Choroid plexus epithelial cell (primary cell): ENCODE data around the gene OVOL1.

Source experiments
- DNase-seq: peaks from one replicate; pipeline ENCODE4 v3.0.0-alpha.2; 2010; ENCODE audit warnings: low read depth
- H3K4me3 ChIP-seq: 2 replicates; pipeline ENCODE4 v1.5.1; 2011; ENCODE audit warnings: low read depth, mild to moderate bottlenecking, control low read depth, low read length, moderate library complexity
- TF ChIP-seq, protein P1 (sequence below): conservative IDR thresholded peaks from 2 replicates; pipeline ENCODE4 v1.5.1; 2011; ENCODE audit warnings: low read depth, mild to moderate bottlenecking, control low read depth, inconsistent platforms, low read length, moderate library complexity

The OVOL1 gene

DNA sequence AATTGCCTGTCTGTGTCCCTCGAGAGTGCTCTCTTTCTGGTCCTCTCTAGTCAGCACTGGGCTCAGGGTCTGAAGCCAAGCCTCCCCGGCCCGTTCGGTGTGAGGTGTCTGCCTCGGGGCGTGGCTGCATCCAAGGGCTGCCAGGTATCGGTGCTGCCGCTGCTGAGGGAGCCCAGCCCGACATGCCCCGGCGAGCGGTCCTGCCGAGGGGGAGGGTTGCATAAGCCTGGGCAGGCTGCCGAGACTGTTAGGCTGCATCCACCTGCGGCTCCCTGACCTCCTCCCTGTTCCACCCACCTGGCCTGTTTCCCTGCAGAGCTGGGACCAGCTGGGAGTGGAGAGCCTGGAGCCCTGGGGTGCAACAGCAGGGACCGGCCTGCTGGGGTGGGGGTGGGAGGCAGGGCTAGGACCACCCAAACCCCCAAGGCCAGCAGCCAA is 6.3 kb downstream of the OVOL1 start:
- no peak for DNase-seq
- no peak overlapping the region for H3K4me3 ChIP-seq
- TF ChIP-seq, protein P1, sequence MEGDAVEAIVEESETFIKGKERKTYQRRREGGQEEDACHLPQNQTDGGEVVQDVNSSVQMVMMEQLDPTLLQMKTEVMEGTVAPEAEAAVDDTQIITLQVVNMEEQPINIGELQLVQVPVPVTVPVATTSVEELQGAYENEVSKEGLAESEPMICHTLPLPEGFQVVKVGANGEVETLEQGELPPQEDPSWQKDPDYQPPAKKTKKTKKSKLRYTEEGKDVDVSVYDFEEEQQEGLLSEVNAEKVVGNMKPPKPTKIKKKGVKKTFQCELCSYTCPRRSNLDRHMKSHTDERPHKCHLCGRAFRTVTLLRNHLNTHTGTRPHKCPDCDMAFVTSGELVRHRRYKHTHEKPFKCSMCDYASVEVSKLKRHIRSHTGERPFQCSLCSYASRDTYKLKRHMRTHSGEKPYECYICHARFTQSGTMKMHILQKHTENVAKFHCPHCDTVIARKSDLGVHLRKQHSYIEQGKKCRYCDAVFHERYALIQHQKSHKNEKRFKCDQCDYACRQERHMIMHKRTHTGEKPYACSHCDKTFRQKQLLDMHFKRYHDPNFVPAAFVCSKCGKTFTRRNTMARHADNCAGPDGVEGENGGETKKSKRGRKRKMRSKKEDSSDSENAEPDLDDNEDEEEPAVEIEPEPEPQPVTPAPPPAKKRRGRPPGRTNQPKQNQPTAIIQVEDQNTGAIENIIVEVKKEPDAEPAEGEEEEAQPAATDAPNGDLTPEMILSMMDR = no peak

DNA sequence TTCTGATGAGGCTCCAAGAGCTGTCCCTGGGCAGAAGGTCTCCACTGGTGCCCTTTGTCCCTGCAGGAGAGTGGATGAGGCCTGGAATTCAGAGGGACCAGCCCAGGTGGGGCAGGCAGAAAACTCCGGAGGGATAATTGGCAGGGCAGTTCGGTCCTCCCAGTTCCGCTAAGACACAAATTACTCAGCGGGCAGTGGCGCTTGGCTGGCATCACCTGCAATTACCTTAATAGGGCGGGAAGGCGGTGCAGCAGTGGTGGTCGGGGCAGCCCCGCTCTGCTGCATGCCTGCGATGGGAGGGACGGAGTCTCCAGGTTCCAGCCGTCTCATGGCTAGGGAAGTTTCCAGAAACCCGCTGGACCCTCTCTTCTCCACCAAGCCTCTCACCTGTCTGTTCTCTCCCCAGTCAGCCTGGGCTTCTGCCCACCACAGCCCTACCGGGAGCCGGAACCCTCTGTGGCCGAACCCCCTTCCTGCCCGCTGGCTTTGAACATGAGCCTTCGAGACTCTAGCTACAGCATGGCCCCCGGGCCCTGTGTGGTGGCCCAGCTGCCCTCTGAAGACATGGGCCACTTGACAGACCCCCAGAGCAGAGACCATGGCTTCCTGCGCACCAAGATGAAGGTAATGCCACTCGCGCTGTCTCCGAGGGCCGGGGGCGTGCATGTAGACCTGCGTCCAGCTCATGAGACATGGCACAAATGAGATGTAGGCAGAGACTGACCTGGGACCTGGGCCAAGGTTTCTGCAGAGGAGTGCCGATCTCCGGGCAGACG is 7.0 kb downstream of the OVOL1 start:
- DNase-seq = no peak
- no peak overlapping the region for H3K4me3 ChIP-seq
- TF ChIP-seq, protein P1 = no peak

DNA sequence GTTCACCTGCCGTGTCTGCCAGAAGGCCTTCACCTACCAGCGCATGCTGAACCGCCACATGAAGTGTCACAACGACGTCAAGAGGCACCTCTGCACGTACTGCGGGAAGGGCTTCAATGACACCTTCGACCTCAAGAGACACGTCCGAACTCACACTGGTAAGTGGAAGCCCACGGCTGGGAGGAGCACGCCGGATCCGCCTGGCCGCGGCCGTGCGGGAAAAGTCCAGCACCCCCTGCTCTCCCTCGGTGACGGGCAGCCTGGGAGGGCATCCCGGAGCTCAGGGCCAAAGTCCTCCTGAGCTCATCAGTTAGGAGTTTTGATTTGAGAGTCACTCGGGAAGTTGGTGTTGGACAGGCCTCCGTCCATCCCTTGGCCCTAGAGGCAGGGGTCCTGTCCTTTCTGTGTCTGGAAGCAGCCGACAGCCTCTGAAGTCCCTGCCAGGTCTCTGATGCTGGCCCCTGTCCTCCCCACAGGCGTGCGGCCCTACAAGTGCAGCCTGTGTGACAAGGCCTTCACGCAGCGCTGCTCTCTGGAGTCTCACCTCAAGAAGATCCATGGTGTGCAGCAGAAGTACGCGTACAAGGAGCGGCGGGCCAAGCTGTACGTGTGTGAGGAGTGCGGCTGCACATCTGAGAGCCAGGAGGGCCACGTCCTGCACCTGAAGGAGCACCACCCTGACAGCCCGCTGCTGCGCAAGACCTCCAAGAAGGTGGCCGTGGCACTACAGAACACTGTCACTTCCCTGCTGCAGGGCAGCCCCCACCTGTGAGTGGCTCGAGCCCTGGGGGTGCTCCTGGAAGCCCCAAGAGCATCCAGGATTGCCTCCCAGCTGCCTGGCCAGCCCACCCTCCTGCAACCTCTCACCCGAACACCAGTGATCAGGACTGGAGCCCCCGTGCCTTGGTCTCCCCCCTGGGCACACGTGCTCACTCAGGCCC is 8.0 kb downstream of the OVOL1 start:
- H3K4me3 ChIP-seq = no peak overlapping the region
- TF ChIP-seq, protein P1 = no peak
- DNase-seq = no peak

DNA sequence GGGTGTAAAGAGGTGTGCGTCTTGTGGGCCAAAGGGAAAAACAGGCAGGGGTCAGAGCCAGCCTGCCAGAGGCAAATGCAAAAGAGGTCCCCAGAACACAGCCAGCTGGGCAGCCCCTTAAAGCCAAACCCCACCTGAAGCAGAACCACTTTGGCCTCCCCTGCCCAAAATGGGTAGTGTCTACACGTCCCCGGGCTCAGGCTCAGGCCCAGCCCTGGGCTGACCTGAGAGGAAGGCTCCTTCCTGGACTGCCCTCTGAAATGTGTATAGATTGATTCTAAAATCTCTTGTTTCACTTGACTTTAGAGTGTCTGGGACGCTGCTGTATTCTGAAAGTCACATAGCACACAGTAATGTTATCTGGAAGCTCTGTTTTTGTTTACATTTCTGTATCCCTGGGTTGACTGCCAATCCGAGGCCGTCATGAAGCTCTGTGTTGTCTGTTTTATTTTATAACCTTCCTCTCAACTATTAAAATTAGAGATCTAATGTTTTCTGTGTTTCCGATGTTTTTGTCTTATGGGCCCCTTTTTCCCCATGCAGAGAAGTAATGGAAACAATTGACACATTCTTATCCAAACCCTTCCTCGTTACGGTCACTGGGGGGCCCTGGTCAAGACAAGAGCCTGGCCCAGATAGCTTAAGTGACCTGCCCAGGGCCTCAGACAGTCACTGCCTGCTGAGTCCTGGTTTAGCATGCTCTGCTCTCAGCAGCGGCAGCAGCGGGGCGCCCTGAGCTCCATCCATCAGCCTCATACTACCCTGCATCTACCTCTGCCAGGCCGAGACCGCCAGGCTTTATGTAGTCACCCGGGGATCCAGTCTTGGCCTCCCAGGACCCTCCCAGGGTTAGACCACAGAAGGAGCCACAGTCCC is 10.1 kb downstream of the OVOL1 start:
- TF ChIP-seq, protein P1 = no peak
- no peak for DNase-seq
- no peak overlapping the region for H3K4me3 ChIP-seq

DNA sequence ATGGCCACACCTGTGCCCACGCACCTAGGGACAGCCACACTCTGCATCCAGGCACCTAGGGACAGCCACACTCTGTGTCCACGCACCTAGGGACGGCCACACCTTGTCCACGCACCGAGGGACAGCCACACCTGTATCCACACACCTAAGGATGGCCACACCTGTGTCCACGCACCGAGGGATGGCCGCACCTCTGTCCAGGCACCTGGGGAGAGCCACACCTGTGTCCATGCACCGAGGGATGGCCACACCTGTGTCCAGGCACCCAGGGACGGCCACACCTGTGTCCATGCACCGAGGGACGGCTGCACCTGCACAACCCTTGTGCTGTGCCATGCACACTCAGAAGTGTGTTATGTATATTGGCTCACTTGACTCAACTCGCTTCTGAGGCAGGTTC is 10.8 kb downstream of the OVOL1 start:
- no peak overlapping the region for H3K4me3 ChIP-seq
- TF ChIP-seq, protein P1 = no peak
- DNase-seq = no peak

DNA sequence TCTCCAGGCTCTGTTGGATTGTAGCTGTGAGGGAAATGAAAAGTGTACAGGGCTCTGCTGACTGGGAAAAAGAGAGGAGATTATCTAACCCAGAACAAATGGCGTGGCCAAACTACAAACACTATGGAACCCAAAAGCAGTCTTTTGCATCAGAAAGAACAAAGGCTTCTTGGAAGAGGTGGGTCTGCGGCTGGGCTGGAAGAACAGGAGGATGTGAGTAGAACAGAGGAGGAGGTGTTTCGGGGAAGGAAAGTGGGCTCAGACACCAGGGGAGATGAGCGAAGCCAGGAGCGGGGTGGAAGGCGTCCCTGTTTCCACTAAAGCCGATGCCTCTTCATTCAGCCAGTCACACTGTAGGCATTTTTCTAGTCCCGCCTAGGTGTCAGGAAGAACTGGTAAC is 12.0 kb downstream of the OVOL1 start:
- DNase-seq = no peak
- TF ChIP-seq, protein P1 = no peak
- H3K4me3 ChIP-seq = no peak overlapping the region
